HL-60/S4 treated with retinoic acid at 250 ng/mL for 4 days and 3 days (cell line): ENCODE measurements around the gene NDUFB11.

Experiments
- in situ Hi-C: fragments of 300-500 bp; cut with MboI; formaldehyde crosslinking; loops from 2 replicates; pipeline ENCODE4 v1.7.0; 2022; ENCODE audit warnings: low sequenced_read_pairs

Gene NDUFB11

DNA sequence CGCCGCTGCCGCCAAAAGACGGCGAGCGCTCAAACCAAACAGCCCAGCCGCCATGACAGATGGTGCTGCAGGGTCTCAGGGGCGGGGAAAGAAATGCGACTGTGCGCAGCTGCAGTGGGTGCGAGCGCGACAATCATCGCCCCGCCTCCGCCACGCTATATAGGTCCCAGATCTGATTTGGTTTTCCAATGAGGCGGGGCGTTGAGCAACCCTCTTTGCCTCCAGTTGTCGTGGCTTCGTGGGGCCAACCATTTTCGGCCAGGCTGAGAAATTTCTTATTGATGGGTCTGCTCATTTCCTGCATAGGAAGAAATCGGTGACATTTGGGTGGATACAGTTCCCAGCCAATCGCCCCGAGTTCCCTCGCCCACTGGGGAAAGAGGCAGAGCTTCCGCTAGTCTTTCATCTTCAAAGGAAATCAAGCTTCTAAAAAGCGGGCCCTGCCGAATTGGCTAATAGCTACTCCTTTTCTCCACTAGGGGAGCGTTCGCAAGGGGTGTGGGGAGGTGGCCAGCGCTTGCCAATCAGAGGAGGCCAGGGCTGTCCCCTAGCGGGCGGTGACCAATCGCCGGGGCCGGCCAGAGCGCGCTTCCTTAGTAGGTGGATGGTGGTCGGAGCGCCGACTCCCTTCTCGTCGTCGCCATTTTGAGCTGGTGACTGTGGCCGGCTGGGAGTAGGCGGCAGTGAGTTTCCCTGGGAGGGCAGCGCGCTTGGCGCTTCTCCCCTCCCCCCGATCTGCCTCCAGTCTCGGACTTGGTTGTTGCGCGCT lies at the start of gene NDUFB11, which contains the start of gene RBM10:
TSS of gene NDUFB11 (minus strand) at position 77 of the 769 bp plus-strand sequence. CDS start at position 54, 23 bp downstream.
TSS of gene RBM10 (plus strand) at position 596 of the 769 bp plus-strand sequence. CDS start 2,261 bp downstream, outside the sequence.
- in situ Hi-C loops, result no loop called here

DNA sequence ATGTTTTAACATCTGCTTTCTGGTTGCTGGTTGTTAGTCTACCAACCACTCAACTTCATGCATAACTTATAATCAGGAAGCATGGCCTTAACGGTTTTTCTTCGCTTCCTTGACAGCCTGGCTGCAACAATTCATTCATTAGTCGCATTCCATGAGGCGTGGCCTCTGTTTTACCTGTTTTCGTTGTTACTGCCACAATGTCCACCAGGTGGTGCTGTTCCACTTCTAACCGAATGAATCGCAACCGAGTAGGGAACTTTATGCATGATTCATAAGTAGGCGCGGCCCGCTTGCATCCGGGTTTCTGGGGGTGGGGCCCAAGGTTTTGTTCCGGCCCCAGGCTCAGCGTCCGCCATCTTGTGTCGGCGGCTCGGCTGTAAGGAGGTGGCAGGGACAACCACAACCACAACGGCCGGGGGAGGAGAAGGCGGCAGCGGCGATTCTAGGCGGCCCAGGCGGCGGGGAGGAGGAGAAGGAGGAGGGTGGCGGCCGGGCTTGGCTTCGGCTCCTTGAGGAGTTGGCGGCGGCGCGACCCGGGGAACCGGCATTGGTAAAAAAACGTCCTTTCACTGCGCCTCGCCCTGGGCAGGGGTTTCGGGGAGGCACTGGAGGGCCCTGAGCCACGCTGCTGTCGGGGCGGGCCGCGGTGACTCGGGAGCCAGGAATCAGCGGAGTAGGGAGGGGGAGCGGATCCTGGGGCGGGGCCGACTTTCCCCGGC lies 49.1 kb upstream of the NDUFB11 start, which contains the start of gene UBA1:
TSS of gene UBA1 (plus strand) at position 355 of the 719 bp plus-strand sequence. CDS start 4,974 bp downstream, outside the sequence.
- in situ Hi-C loops, result no loop called here

DNA sequence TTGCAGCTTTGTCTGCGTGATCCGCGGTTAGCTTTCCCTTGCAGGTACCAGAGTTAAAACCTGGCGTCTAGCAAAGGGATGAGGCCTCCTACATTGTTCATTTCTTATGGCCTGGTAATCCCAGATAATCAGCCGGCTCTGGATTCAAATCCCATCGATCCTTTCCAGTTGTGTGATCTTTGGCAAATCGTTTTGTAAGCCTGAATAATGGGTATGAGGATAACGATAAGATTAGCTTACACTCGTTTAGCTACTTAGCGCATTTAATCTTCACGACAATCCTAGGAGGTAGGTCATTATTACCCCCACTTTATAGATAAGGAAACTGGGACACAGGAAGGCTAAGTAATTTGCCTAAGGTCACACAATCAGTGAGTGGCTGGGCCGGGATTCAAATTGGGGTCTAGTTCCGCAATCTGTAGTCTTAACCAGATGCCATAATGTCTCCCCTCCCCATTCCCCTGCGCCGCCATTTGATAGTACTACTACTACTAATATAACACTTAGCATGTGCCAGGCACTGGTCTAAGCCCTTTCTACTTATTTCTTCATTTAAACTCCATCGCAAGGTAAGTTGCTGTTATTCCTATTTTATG lies 47.4 kb upstream of the NDUFB11 start:
- in situ Hi-C loops, result no loop called here

DNA sequence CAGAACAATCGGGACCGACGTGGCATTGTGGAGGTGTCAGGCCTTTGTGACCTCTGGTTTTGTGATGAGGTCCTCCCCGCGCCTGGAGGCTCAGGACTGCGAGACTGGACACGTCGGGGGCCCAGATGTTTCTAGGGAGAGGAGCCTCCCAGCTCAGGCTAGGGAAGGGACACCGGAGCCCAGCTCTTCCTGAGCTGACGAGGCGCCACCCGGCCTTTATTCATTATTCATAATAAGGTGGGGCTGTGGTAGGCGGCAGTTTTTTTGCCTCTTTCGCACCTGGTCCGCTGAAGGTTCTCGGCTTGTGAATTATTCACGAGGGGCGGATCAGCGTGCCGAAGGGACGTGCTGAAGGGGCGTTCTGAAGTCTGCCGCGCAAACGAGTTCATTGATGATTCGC lies 46.8 kb upstream of the NDUFB11 start:
- in situ Hi-C loops, result no loop called here

DNA sequence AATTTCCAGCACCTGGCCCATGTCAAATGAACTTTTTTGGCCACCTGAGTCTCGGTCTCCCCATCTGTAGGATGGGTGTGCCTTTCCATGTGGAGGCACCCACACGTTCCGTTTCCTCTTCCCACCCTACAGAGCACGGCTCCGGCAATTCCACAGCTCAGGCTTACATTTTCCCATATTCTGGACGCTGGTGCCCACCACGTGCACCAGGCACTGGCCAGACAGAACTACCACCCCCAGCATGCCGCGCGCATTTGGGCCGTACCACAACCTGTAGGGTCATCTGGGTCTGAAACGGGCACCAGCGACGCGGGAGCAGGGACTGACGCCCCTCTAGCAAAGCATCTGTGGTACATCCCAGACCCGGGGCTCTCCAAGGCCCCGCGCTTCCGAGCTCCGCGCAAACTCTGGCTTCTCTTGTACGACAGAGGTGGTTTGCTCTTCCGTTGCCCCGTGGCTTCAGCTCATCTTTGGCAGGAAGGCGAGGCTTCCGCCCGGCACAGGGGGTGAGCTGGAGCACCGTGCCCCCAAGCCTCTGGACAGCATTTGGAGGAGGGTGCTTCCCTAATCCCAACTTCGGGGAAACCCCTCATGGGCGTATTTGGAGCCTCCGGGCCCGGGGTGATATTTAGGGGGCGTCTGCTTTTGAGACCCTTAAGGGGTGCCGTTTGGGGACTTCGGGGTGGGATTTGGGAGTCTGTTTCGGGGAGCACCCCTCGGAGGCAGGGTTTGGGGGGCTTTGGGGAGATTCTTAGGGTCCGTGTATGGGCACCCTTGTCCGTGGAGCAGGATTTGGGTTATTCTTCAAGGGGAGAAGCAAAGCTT lies 46.2 kb upstream of the NDUFB11 start:
- in situ Hi-C loops, result no loop called here

DNA sequence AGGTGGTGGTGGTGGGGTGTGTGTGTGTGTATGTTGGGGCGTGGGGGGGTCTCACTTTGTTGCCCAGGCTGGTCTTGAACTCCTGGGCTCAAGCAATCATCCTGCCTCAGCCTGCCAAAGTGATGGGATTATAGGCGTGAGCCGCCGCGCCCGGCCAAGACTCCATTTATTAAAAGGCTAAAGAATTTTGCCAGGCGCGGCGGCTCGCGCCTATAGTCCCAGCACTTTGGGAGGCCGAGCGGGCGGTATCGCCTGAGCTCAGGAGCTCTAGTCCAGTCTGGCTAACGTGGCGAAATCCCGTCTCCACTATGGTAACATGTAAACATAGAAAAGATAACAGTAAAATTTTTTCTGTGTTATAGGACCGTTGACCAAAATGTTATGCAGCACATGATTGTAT lies 45.4 kb upstream of the NDUFB11 start:
- in situ Hi-C loops, result no loop called here

DNA sequence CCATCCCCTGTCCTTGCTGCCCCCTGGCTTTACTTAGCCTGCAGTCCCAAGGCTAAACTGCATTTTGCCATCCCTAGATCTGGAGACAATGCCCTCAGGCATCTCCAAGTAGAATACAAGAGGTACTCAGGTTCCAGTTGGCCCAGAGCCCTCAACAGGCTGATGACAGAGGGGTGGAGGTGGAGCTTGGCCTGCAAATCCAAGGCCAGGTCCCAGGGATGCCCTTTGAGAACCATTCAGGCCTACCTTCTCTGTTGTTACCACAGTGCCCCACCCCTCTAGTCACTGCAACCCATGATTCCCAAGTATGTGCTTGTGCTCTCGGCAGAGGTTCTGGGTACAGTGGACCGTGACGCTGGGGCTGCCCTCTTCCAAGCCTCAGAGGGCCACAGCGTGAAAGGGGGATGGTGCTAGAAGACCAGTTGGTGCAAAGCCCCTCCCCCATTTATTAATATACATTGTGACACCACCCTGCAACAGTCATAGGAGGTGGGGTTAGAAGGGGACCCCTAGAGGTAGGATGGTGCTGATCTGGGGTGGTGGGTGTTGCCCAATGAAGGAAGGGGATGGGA lies 42.7 kb upstream of the NDUFB11 start:
- in situ Hi-C loops, result no loop called here

DNA sequence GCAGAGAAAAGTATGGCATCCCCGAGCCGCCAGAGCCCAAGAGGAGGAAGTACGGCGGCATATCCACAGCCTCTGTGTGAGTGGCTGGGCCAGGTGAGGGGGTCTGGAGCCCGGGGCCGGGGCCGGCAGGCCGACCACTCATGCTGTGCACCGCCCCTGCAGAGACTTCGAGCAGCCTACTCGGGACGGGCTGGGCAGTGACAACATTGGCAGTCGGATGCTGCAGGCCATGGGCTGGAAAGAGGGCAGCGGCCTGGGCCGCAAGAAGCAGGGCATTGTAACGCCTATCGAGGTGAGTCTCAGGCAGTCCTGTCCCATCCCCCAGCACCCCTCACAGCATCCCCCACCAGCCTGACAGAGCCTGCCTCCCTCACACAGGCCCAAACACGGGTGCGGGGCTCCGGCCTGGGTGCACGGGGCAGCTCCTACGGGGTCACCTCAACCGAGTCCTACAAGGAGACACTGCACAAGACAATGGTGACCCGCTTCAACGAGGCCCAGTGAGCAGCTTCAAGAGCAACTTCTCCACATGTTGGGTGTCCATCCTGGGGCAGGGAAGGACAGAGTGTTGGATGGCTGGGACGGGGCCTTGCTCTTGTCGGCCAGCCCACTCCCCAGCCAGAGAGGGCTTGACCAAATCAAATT lies 41.7 kb upstream of the NDUFB11 start:
- in situ Hi-C loops, result no loop called here

DNA sequence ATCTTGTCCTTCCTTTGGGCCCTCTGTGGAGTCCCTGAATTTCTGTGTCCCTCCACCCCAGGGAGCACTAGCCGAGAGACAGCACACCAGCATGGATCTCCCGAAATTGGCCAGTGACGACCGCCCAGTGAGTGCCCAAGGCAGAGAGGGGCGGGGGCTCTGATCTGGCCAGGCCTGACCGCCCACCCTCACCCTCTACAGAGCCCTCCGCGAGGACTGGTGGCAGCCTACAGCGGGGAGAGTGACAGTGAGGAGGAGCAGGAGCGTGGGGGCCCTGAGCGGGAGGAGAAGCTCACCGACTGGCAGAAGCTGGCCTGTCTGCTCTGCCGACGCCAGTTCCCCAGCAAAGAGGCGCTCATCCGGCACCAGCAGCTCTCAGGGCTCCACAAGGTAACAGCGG lies 40.7 kb upstream of the NDUFB11 start:
- in situ Hi-C loops, result no loop called here

DNA sequence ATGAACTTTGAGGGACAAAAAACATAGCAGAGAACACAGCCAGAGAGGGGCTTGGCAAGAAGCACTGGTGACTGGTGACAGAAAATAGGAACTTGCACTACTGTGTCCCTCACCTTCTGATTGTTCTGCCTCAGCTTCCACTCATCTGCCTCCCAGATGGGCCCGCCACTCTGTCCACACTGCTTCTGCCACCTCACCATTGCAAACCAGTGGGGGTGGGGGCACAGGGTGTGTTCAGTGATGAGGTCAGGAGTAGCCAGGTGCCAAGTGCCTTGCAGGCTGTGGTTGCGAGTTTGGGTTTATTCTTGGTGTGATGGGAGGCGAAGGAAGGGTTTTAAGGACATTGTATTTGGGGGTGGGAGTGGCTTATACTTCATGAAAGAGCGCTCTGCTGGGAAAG lies 40.0 kb upstream of the NDUFB11 start:
- in situ Hi-C loops, result no loop called here

DNA sequence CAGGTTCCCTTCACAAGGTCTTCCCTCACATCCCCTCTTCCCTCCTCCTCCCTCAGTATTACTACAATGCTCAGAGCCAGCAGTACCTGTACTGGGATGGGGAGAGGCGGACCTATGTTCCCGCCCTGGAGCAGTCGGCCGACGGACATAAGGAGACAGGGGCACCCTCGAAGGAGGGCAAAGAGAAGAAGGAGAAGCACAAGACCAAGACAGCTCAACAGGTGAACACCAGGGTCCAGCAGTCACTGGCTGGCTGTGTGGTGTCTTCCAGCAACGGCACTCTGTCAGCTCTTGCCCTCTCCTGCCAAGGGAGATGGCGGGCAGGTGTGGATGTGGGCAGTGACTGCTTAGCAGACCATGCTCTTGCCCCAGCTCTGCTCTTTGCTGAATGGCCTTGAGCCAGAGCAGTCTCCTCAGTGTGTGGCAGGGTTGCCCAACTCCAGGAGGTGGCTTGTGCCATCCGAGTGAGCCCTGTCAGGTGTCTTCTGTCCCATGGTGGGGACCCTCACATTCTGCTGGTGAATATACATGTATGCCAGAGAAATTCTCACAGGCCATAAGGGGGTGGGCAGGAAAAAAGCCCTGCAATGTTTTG lies 37.7 kb upstream of the NDUFB11 start:
- in situ Hi-C loops, result no loop called here

DNA sequence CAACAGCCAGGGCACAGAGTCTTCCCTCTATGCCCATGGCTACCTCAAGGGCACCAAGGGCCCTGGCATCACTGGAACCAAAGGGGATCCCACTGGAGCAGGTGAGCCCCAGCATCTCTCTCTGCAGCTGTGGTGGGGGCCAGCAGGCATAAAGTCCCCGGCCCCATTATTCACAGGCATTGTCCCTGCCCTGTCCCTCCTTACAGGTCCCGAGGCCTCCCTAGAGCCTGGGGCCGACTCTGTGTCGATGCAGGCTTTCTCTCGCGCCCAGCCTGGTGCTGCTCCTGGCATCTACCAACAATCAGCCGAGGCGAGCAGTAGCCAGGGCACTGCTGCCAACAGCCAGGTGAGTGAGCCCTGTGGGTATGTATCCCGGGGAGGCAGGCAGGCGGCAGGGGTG lies 36.8 kb upstream of the NDUFB11 start:
- in situ Hi-C loops, result no loop called here

DNA sequence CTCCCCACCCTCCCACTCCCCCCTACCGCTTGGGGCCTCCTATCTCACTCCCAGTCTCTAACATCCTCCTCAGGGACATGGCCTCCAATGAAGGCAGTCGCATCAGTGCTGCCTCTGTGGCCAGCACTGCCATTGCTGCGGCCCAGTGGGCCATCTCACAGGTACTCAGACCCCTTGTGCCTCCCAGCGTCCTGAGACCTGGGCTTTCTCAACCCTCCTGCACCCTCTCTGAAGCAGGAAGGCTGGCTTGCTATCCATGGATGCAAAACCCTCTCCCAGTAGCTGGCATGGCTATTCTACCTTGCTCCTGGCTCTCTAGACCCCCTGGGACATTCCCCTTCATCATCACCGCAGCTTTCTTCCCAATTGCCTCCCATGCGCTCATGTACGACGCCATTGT lies 35.8 kb upstream of the NDUFB11 start:
- in situ Hi-C loops, result no loop called here

DNA sequence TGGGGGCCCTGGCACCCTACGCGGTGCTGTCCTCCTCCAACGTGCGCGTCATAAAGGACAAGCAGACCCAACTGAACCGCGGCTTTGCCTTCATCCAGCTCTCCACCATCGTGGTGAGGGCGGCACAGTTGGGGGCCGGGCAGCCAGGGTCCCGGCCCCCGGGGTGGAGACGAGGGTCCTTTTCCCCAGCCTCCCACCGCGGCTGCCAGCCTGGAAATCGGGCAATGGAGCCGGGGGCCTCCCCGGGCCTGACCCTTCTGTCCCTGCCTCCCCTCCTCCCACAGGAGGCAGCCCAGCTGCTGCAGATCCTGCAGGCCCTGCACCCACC lies 35.4 kb upstream of the NDUFB11 start:
- in situ Hi-C loops, result no loop called here

DNA sequence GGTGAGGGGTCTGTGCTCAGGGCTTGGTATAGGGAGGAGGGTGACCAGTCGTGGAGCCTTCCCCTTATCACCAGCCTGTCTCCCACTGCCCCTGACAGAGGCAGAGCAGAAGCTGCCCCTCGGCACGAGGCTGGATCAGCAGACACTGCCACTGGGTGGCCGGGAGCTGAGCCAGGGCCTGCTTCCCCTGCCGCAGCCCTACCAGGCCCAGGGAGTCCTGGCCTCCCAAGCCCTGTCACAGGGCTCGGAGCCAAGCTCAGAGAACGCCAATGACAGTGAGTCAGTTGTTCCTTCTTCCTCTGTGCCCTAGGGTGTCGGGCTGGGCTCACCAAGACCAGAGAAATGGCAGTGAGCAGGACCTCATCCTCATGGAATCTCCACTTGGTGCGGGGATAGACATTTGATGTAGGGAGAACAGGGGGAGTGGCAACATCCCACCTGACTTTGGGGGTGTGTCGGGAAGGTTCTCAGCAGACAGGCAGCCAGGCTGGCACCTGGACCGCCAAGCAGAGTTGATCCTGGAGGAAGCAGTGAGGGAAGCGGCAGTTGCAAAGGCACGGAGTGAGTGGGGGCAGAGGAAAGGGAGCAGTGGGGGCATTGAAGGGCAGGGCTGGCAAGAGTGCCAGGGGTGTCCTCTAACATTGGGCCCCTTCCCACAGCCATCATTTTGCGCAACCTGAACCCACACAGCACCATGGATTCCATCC lies 34.9 kb upstream of the NDUFB11 start:
- in situ Hi-C loops, result no loop called here

DNA sequence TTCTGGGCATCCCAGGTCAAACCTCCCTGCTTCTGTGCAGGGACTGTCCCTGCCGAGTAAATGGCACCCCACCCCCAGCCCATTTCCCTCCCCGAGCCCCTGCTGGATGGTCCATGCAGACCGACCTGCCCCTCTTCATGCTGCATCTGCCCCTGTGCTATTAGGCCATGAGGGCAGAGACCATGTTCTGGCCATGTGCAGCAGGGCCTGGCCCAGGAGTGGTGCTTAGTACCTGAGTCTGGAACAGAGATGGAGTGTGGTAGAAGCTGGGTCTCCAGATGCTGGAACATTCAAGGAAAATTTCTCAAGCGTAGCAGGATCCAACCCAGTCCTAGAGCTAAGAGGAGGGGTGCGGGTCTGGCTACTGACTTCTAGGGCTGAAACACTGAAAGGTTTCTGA lies 33.8 kb upstream of the NDUFB11 start:
- in situ Hi-C loops, result no loop called here

DNA sequence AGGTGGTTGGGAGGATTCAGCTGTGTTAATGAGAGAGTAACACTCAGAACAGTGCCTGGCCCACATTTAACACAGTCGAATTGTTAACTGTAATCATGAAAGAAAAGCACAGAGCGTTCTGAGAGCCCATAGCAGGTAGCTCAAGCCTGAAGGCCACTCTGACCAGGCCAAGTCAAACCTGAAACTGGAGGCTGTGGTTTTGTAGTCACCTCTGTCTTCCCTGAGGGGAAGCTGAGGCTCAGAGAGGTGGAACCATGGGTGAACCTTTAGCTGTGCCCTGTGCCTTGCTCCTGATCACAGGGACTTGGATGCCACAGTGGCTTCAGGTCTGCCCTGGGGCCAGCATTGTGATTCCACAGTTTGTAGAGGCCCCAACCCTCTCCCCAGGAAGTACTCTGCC lies 32.6 kb upstream of the NDUFB11 start:
- in situ Hi-C loops, result no loop called here

DNA sequence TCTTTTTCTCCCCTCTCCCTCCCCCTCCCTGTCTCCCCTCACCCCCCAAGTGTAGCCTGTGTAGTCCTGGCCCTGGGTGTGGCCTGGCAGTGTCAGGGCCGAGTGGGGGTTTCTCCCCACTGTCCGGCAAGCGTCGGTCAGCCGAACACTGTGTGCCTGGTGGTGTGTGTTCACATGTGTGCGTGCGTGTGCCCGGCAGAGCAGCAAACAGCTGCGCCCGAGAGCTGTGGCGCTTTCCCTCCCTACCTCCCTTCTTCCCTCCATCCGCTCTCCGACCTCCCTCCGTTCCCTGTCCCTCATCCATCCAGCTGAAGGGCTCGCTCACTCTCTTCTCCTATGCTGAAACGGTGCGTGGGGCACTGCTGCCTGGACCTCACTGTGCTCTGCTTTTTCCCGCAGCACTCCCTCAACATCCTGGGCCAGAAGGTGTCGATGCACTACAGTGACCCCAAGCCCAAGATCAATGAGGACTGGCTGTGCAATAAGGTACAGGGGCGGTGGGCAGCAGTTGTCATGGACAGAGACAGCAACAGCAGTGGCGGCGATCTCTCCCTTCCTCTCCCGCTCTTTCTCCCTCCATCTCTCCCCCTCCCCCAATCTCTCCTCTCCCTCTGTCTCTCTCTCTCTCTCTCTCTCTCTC lies 31.7 kb upstream of the NDUFB11 start:
- in situ Hi-C loops, result no loop called here

DNA sequence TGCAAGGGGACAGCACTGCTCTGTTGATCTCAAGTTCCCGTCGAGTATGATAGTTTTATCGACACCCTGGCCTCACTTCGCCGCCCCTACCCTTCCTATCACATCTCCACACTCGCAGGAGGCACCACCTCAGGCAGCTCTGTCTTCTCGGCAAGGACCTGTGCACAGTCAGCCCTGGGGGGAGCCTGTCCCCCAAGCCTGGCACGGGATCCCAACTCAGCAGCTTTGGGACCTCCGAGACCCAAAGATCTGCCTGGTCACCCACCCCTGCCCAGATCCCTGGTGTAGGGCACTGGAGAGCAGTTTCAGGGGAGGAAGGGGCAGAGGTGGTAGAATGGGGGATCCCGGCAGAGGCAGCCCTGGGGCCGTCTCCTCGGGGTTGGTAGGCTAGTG lies 31.1 kb upstream of the NDUFB11 start:
- in situ Hi-C loops, result no loop called here
